Renal pelvis (tissue), 4 donors: ENCODE results near the gene EMC1. TPM values are rescaled to one million over a fixed set of nuclear protein-coding genes. Genes with fewer than 3 reads are reported as not detected.
"Not testable (repeated sequence)": the region's sequence is repeated elsewhere in the genome, so short reads cannot be mapped to it uniquely, and the experiment has no call there.

Experiments used
- DNase-seq: peaks from one replicate; pipeline ENCODE4 v3.0.0-alpha.2; 2013
- polyA plus RNA-seq, 3 donors: library from polyadenylated mRNA; unstranded; fragments of 120-200 nt; gene quantifications; one replicate each; pipeline ENCODE4 v1.2.1, GENCODE V29; 2013; ENCODE audit not compliant: insufficient read length in 3 of 3

The EMC1 gene
- polyA plus RNA-seq, 3 donors: 52.1 to 58.0 (median 54.8) TPM

DNA sequence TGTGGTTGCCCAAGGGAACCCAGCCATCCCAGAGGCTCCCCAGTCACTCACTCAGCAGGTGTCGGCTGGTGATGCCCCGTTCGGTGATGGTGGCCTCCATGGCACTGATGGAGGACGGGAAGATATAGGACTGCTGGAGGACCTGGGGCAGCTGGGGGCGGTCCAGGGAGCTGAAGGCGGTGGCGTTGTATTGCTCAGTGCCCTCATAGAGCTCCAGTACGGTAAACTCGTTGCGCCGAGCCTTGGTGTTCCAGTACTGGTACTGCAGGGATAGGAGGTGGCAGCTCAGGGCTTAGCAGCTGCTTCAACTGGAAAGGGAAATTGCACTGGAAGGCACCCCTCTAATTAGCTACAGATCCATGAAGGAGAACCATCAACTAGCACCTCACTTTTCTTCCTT is 28.8 kb downstream of the EMC1 start:
- no peak for DNase-seq

DNA sequence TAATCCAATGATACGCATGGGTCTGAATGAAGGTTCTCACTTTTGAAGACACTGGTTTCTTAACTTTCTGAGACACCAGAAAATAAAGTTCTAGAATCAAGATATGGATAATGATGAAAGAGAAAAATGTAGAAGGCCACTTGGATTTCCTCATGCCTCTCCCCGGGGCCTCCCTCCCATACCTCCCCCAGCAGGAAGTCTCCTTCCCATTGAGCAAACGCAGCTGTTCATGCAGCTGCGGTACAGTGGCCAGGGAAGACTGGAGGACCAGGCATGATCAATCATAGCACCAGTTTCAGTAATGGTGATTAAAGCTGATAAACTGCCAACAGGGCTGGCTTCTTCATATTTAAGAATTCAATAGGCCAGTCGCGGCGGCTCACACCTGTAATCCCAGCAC is 30.3 kb downstream of the EMC1 start:
- peak; percentile 33 for DNase-seq

DNA sequence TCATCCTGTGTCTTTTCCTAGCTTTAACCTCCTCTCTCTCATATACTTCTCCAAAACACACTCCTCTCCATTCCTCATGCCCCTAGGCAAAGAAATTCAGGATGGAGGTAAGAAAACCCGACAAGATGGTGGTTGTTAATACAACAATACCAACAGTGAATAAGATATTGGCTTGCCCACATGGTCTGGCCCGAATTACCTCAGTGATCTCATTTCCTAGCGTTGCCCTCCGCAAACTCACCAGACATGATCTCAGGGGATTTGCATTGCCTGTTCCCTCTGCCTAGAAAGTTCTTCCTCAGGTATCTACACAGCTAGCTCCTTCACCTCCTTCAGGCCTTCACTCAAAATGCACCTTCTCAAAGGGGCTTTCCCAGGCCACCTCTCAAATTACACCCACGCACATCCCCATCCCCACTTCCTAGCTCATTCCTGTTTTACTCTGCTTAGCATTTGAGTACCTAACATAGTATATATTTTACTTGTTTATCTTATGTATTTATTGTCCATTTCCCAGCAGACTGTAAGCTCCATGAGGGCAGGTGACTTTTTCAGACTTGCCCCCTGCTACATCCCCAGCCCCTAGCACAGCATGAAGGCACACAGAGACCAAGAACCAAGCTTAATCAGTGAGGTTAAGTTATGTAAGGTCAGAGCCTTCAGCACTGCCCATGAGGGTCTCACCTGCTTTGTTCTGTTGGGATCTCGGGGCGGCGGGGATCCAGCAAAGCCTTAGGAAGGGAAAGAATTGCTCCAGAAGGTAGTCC is 31.1 kb downstream of the EMC1 start:
- DNase-seq: no peak

DNA sequence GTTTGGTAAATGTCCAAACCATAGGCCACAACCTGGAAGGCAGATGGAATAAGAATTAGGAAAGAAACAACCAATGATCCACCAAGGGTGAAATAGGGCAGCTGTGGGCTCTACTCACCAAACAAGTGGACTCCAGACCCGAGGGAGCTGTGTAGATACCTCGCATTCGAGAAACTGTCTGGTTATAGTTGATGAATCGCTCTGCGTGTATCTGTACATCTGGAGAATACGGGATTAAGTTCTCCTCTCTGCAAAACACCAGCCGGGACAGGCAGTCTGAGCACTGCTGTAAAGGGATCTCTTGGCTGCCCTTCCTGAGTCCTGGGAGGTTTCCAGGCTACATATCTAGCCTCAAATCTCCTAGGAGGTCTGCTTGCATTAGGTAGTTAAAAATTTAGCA is 31.9 kb downstream of the EMC1 start:
- no peak for DNase-seq

GRCh38 chr1:19216585-19216984 is 34.7 kb downstream of the EMC1 start:
- DNase-seq: not testable (repeated sequence)

DNA sequence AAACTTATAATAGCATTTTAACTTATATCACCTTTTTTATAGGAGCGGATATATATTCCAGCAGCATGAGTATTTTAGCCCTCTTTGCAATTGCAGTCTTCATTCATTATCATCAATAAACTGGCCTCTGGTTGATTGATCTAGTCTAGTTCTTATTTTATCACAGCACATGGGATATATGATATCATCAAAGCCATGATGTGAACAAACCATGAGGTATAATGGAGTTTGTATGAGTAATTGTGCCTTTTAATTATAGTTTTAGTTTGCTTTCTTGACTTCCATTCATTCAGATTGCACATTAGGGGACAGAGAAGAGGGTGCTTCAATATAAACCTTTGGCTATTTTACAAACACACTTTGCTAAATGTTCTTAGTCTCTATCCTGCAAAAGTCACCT is 37.7 kb downstream of the EMC1 start:
- no peak for DNase-seq

DNA sequence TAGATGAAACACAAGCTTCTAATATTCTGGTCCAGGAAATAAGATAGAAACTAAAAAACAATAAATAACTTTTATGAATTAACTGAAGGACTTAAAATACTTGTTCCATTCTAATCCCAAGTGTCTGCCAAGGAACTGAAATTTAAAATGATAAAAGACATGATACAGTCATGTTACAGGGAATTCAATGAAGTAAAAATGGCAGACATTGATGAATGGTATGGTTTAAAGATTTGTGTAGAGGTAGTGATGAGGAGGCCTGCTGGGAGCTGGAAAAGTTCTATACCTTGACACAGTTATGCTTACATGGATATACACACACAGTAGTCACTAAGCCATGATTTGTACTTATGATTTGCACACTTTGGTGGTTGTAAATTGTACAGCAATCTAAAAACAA is 39.2 kb downstream of the EMC1 start:
- no peak for DNase-seq

DNA sequence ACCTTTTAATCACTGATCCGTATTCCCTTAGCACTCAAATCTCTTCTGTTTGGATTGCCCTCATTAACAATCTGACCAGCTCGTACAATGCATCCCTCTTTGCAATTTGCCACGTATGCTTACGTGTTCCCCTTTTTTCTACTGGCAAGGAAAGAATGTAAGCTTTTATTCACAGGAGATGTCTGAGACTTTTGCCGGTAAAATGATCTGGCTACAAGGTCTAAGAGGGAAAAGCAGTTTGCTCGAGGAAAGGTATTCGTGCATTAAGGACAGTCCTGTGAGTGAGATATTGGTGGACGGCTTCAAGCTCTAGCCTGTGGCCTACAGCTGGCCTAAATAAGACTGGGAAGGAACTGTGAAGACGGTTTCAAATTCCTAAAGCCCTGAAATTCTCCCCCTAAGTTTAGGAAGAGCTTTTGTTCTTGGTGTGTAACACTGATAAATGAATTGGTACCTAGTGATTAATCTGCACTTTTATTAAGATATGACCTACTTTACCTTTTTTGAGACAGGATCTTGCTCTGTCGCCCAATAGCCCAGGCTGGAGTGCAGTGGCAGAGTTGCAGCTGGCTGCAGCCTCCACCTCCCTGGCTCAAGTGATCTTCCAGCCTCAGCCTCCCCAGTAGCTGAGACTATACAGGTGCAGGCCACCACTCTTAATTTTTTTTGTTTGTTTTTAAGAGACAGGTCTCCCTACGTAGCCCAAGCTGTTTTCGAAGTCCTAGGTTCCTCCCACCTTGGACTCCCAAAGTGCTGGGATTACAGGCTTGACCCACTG is 40.4 kb downstream of the EMC1 start:
- DNase-seq: peak; percentile 20

- peak; percentile 95 for DNase-seq
Observed at GRCh38 chr1:19209990-19210771, 41.1 kb downstream of the EMC1 start, which contains the start of gene UBR4. TSS of gene UBR4 (minus strand) at chr1:19210266. CDS start at chr1:19210248, 18 bp downstream.

DNA sequence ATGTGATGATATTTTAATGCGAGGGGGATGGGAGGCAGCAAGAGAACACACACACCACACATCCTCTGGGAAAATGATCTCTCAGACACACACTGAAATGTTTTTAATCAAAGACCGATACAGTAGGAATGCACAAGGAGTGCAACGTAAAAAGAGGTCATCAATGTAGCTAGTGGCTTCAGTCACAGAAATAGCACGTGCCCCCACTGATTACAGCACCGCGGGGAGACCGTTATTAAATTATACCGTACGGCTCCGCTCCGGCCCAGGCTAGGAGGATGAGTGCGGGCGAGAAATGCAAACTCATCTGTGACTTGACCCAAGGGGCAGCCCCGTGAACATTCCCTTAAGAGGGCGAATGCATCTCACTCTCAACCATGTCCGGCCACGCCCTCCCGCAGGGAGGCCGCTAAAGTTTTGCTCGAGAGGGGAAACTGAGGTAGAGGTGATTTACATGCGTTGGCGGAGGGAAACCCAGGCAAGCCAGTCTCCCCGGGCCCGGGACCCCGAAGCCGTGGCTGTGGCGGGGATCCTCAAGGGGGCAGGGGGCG is 41.8 kb downstream of the EMC1 start:
- DNase-seq: peak; percentile 53

DNA sequence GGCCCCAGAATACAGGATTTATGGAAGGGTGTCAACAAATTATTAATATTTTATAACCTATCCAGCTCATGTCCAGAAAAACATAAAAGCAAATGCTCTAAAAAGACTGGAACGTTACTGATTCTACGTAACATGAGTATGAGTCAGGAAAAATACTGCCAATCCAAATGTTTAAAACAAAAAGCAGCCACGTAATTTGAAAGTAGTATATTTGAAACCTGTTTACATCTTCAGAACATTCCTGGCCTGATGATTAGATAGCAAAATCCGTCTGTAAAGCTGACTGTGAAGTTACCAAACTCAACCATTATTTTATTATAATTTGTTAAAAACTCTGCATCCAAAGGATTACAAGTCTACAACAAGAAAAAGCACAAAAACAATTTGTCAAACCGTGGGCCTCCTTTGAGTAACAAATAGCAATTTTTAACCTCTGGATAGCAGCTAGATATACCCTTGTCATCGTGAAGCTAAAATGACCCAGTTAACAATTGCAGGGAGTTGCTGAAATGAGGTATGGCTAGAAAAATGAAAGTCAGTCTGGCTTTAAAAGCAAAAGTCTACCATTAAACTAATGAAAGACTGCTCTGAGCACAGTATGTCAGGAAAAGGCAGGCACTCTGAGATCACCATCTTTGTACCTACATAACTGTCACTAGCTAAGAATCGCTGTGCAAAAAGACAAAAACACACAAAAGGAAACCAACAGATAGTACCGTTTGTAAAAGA is 42.5 kb downstream of the EMC1 start:
- no peak for DNase-seq

GRCh38 chr1:19206947-19207346 is 44.4 kb downstream of the EMC1 start:
- DNase-seq: no peak

- no peak for DNase-seq
Observed at GRCh38 chr1:19205845-19206244, 45.5 kb downstream of the EMC1 start.

GRCh38 chr1:19205403-19205802 is 45.9 kb downstream of the EMC1 start:
- DNase-seq: no peak

GRCh38 chr1:19204446-19205266 is 46.7 kb downstream of the EMC1 start:
- no peak for DNase-seq

DNA sequence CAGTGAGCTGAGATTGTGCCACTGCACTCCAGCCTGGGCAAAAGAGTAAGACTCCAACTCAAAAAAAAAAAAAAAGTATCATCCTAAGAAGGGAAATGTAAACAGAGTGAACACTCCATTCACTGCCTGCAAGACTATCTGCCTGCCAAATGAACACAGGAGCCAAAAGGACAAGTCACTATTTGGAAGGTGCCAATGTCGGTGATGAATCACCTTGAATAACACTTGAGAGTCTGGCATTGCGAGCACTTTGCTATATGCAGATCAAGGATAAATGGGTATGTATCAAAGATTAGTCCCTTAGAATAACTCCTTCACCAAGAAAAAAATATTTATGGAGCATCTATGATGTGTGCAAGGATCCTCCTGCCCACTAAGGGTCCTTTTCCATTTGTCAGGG is 47.9 kb downstream of the EMC1 start:
- DNase-seq: no peak

- no peak for DNase-seq
Observed at GRCh38 chr1:19202396-19202795, 48.9 kb downstream of the EMC1 start.

DNA sequence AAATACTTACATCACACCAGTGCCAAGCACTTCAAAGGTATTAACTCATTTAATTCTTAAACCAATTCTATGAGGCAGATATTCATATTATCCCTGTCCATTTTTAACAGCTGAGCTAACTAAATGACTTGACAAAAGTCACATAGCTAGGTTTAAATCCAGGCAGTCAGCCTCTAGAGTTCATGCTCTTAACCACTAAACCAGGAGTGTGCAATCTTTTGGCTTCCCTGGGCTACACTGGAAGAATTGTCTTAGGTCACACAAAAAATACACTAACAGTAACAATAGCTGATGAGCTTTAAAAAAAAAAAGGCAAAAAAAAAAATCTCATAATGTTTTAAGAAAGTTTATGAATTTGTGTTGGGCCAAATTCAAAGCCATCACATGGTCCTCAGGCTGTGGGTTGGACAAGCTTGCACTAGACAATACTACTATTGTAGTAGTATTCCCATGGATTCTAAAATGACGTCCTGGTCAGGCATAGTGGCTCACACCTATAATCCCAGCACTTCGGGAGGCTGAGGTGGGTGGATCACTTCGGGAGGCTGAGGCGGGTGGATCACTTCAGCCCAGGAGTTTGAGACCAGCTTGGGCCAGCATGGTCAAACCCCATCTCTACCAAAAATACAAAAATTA is 51.2 kb downstream of the EMC1 start:
- DNase-seq: no peak

DNA sequence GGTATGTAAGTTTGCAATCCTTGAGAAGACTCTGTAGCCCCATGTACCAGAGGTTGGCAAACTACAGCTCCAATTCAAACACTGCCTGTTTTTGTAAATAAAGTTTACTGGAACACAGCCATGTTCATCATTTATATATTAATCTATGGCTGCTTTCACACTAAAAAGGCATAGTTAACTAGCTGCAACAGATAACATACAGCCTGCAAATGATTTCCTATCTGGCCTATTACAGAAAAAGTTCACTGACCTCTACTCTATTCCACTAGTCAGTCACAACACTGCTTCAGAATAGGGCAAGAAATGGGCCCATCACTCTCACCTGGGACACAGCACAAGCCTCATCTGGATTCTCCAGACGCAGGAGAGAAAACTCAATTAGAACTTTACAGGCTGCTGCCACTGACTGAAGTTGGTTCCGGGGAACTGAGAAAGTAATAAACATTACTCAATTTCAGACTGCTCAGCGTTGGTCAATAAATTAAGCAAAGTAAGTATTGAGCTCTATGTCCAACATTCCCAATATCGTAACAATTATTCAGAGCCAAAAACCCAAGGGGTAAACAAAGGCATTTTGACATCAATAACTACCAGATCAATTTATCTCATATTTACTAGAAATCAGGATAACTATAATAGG is 51.9 kb downstream of the EMC1 start:
- no peak for DNase-seq

DNA sequence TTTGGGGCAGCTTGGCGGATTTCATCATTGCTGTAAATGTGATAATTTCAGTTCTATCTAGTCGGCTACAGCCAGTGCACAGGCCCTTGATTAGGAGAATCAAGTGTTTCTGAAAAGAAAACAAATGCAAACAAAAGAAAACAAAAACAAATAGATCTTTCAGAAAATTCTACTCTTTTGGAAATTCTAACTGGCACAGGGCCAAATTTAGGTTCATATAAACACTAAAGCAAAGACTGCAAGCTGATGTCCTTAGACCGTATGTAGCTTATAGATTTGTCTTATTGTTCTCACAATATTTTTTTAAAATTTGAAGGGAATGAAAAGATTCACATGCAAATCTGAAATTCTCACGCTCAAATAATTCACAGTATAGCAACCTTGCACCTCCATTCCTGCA is 52.5 kb downstream of the EMC1 start:
- no peak for DNase-seq
